H9 (cell line): ENCODE results near the gene KSR1. TPM values are rescaled to one million over a fixed set of nuclear protein-coding genes. Genes with fewer than 3 reads are reported as not detected.

ENCODE experiments used
- DNase-seq: peaks from one replicate; pipeline ENCODE4 v3.0.0-alpha.2; 2017
- H2AFZ ChIP-seq: one replicate; pipeline ENCODE4 v1.6.1; 2013; ENCODE audit warnings: mild to moderate bottlenecking, low read length, control low read depth, moderate library complexity
- H2AK5ac ChIP-seq: 2 replicates; pipeline ENCODE4 v1.6.1; 2013; ENCODE audit warnings: low read length, control low read depth, mixed read lengths; ENCODE audit not compliant: insufficient read length
- H2BK120ac ChIP-seq: one replicate; pipeline ENCODE4 v1.6.1; 2013; ENCODE audit warnings: low read depth, mild to moderate bottlenecking, low read length, control low read depth, inconsistent platforms; ENCODE audit not compliant: poor library complexity, severe bottlenecking
- H2BK12ac ChIP-seq: 2 replicates; pipeline ENCODE4 v1.6.1; 2013; ENCODE audit warnings: low read length, control low read depth, mixed read lengths, low read depth; ENCODE audit not compliant: insufficient read length
- H2BK15ac ChIP-seq: 2 replicates; pipeline ENCODE4 v1.6.1; 2013; ENCODE audit warnings: low read depth, low read length, control low read depth
- H2BK20ac ChIP-seq: one replicate; pipeline ENCODE4 v1.6.1; 2013; ENCODE audit warnings: low read depth, mild to moderate bottlenecking, low read length, control low read depth, inconsistent platforms; ENCODE audit not compliant: poor library complexity, severe bottlenecking
- H2BK5ac ChIP-seq: 2 replicates; pipeline ENCODE4 v1.6.1; 2013; ENCODE audit warnings: low read length, control low read depth, mixed read lengths; ENCODE audit not compliant: insufficient read length
- H3K14ac ChIP-seq: 2 replicates; pipeline ENCODE4 v1.6.1; 2013; ENCODE audit warnings: low read length, control low read depth; ENCODE audit not compliant: insufficient read depth
- H3K18ac ChIP-seq: 2 replicates; pipeline ENCODE4 v1.6.1; 2013; ENCODE audit warnings: low read depth, mild to moderate bottlenecking, mixed read lengths, low read length, control low read depth; ENCODE audit not compliant: insufficient read length
- H3K23ac ChIP-seq: 2 replicates; pipeline ENCODE4 v1.6.1; 2013; ENCODE audit warnings: low read length, control low read depth, mixed read lengths, low read depth; ENCODE audit not compliant: insufficient read length
- H3K23me2 ChIP-seq: 2 replicates; pipeline ENCODE4 v1.6.1; 2013; ENCODE audit warnings: low read depth, mild to moderate bottlenecking, mixed read lengths, low read length, control low read depth; ENCODE audit not compliant: insufficient read length, poor library complexity, severe bottlenecking
- H3K27ac ChIP-seq: 2 replicates; pipeline ENCODE4 v1.5.1; 2013; ENCODE audit warnings: low read length, control low read depth, mixed read lengths, low read depth; ENCODE audit not compliant: insufficient read length
- H3K27me3 ChIP-seq: 2 replicates; pipeline ENCODE4 v1.6.1; 2013; ENCODE audit warnings: low read length, control low read depth, inconsistent platforms; ENCODE audit not compliant: insufficient read depth
- H3K4ac ChIP-seq: 2 replicates; pipeline ENCODE4 v1.6.1; 2013; ENCODE audit warnings: low read depth, mild to moderate bottlenecking, control low read depth, inconsistent platforms, low read length, moderate library complexity
- H3K4me1 ChIP-seq: 2 replicates; pipeline ENCODE4 v1.6.1; 2013; ENCODE audit warnings: low read length, control low read depth, inconsistent platforms; ENCODE audit not compliant: insufficient read depth
- H3K4me2 ChIP-seq: 2 replicates; pipeline ENCODE4 v1.6.1; 2013; ENCODE audit warnings: low read length, control low read depth, mixed read lengths; ENCODE audit not compliant: insufficient read length, insufficient read depth
- H3K56ac ChIP-seq: 2 replicates; pipeline ENCODE4 v1.6.1; 2013; ENCODE audit warnings: low read depth, mild to moderate bottlenecking, mixed read lengths, low read length, control low read depth; ENCODE audit not compliant: insufficient read length
- H3K79me1 ChIP-seq: 2 replicates; pipeline ENCODE4 v1.6.1; 2013; ENCODE audit warnings: low read depth, mild to moderate bottlenecking, moderate library complexity, low read length, control low read depth, inconsistent platforms; ENCODE audit not compliant: insufficient read depth, poor library complexity, severe bottlenecking
- H3K79me2 ChIP-seq: 2 replicates; pipeline ENCODE4 v1.6.1; 2013; ENCODE audit warnings: low read length, control low read depth, inconsistent platforms; ENCODE audit not compliant: insufficient read depth
- H3K9ac ChIP-seq: 2 replicates; pipeline ENCODE4 v1.6.1; 2013; ENCODE audit warnings: low read length, control low read depth, mixed read lengths; ENCODE audit not compliant: insufficient read length; ENCODE audit errors: extremely low read depth
- H3K9me3 ChIP-seq: one replicate; pipeline ENCODE4 v1.6.1; 2013; ENCODE audit warnings: low read depth, low read length, inconsistent platforms; ENCODE audit not compliant: control insufficient read depth
- H3T11ph ChIP-seq: one replicate; pipeline ENCODE4 v1.6.1; 2013; ENCODE audit warnings: mild to moderate bottlenecking, low read length, control low read depth, inconsistent platforms
- H4K20me1 ChIP-seq: one replicate; pipeline ENCODE4 v1.6.1; 2013; ENCODE audit not compliant: control insufficient read depth, insufficient read length, insufficient read depth
- H4K5ac ChIP-seq: 2 replicates; pipeline ENCODE4 v1.6.1; 2013; ENCODE audit warnings: low read depth, mild to moderate bottlenecking, mixed read lengths, low read length, control low read depth; ENCODE audit not compliant: insufficient read length
- H4K8ac ChIP-seq: replicated peaks from 2 replicates; pipeline ENCODE4 v1.6.1; 2013; ENCODE audit warnings: low read length, control low read depth, mixed read lengths, low read depth; ENCODE audit not compliant: insufficient read length
- H4K91ac ChIP-seq: 2 replicates; pipeline ENCODE4 v1.6.1; 2013; ENCODE audit warnings: low read depth, mild to moderate bottlenecking, moderate library complexity, mixed read lengths, low read length, control low read depth; ENCODE audit not compliant: insufficient read length
- H3K27ac Mint-ChIP-seq, 3 experiments: 2 replicates in 2 of 3; 3 replicates in 1 of 3; pipeline ENCODE4 v1.8.0; 2020 to 2021; ENCODE audit warnings: mixed read lengths in 3 of 3, mild to moderate bottlenecking in 1 of 3, moderate library complexity in 1 of 3
- H3K27me3 Mint-ChIP-seq: 2 replicates; pipeline ENCODE4 v1.8.0; 2021; ENCODE audit warnings: low read depth, mild to moderate bottlenecking, moderate library complexity, mixed read lengths
- H3K36me3 Mint-ChIP-seq, 3 experiments: 2 replicates in 2 of 3; 3 replicates in 1 of 3; pipeline ENCODE4 v1.8.0; 2020 to 2021; ENCODE audit warnings: low read depth in 3 of 3, mixed read lengths in 3 of 3; ENCODE audit not compliant: insufficient read depth in 1 of 3
- H3K4me1 Mint-ChIP-seq, 2 experiments: 2 replicates each; pipeline ENCODE4 v1.8.0; 2020; ENCODE audit warnings: mixed read lengths in 2 of 2
- H3K4me3 Mint-ChIP-seq, 2 experiments: 2 replicates in 1 of 2; 3 replicates in 1 of 2; pipeline ENCODE4 v1.8.0; 2020 to 2021; ENCODE audit warnings: mild to moderate bottlenecking in 2 of 2, mixed read lengths in 2 of 2, moderate library complexity in 1 of 2
- H3K9me3 Mint-ChIP-seq, 2 experiments: 2 replicates in 1 of 2; 3 replicates in 1 of 2; pipeline ENCODE4 v1.8.0; 2020; ENCODE audit warnings: mild to moderate bottlenecking in 2 of 2, mixed read lengths in 2 of 2, moderate library complexity in 1 of 2
- WGBS: extraction: QIAGEN DNeasy Blood & Tissue Kit; methylation state at CpG from one replicate; pipeline ENCODE4 v1.1.7; 2013; ENCODE audit warnings: missing lambda C conversion rate, low lambda C conversion rate, mixed read lengths; ENCODE audit not compliant: insufficient read length; ENCODE audit errors: extremely low coverage; 5-methylcytosine and 5-hydroxymethylcytosine counted together
- total RNA-seq: library from RNA; stranded (reverse); gene quantifications from 2 replicates; pipeline ENCODE4 v1.2.1, GENCODE V29; 2021
- TF ChIP-seq, protein P1 (sequence below): fragments of 200-600 bp; sonication (generic); conservative IDR thresholded peaks from 3 replicates; pipeline ENCODE4 v1.8.0; 2021; ENCODE audit warnings: antibody characterized with exemption, mild to moderate bottlenecking

Gene KSR1
- total RNA-seq, 1 experiment from 2014 or later = 44.9 TPM

DNA sequence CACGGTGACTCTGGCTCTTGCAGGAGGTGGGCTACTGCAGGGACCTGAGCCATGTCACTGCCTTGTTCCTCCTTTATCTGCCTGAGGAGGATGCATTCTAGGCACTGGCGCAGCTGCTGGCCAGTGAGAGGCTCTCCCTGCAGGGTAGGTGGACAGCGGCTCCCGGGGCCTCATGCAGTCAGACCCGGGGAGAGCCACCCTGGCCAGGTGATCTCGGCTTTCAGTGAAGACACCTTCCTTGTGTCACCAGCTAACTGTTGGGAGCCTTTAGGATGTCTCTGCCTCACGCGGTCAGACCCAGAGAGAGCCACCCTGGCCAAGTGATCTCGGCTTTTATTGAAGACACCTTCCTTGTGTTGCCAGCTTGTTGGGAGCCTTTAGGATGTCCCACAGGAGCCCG, 31.7 kb upstream of the KSR1 start:
- no peaks in the 10 kb centered on the region for H3K23me2 ChIP-seq
- H3K27ac Mint-ChIP-seq = no peak overlapping the region
- H3K27me3 ChIP-seq = no peaks in the 10 kb centered on the region
- no peak overlapping the region for H2BK5ac ChIP-seq
- H2BK20ac ChIP-seq = no peak overlapping the region
- no peak overlapping the region for H2BK120ac ChIP-seq
- H3K36me3 Mint-ChIP-seq = no peaks in the 10 kb centered on the region; a peak in 1 of 7 replicates
- H4K5ac ChIP-seq = no peak overlapping the region
- H3K9me3 Mint-ChIP-seq = peaks cover 0 to 5% of the 10 kb centered on the region in 2 experiments; a peak in 4 of 5 replicates
- no peaks in the 10 kb centered on the region for H3K4me1 Mint-ChIP-seq
- H3K79me2 ChIP-seq = no peaks in the 10 kb centered on the region
- TF ChIP-seq, protein P1, sequence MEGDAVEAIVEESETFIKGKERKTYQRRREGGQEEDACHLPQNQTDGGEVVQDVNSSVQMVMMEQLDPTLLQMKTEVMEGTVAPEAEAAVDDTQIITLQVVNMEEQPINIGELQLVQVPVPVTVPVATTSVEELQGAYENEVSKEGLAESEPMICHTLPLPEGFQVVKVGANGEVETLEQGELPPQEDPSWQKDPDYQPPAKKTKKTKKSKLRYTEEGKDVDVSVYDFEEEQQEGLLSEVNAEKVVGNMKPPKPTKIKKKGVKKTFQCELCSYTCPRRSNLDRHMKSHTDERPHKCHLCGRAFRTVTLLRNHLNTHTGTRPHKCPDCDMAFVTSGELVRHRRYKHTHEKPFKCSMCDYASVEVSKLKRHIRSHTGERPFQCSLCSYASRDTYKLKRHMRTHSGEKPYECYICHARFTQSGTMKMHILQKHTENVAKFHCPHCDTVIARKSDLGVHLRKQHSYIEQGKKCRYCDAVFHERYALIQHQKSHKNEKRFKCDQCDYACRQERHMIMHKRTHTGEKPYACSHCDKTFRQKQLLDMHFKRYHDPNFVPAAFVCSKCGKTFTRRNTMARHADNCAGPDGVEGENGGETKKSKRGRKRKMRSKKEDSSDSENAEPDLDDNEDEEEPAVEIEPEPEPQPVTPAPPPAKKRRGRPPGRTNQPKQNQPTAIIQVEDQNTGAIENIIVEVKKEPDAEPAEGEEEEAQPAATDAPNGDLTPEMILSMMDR = no peak
- no peaks in the 10 kb centered on the region for H3K79me1 ChIP-seq
- no peaks in the 10 kb centered on the region for H3K9me3 ChIP-seq
- H3K56ac ChIP-seq = no peak overlapping the region
- H3K4me1 ChIP-seq = no peaks in the 10 kb centered on the region
- no peak overlapping the region for H2AK5ac ChIP-seq
- H2AFZ ChIP-seq = no peak overlapping the region
- no peak overlapping the region for H3K23ac ChIP-seq
- no peak overlapping the region for H4K91ac ChIP-seq
- no peak overlapping the region for H3K4me3 Mint-ChIP-seq
- H3K4ac ChIP-seq = no peak overlapping the region
- H4K8ac ChIP-seq = no peak overlapping the region
- no peak overlapping the region for H3K14ac ChIP-seq
- no CpG with 5 or more reads among the region's 10 CpGs for WGBS
- no peak overlapping the region for H2BK12ac ChIP-seq
- H3K18ac ChIP-seq = no peak overlapping the region
- peaks cover 3% of the 10 kb centered on the region; the same call in 1 of the 2 replicates for H3K27me3 Mint-ChIP-seq
- no peak overlapping the region for H3K4me2 ChIP-seq
- no peak for DNase-seq
- H2BK15ac ChIP-seq = no peak overlapping the region
- no peak overlapping the region for H3K9ac ChIP-seq
- no peaks in the 10 kb centered on the region for H4K20me1 ChIP-seq
- H3T11ph ChIP-seq = no peak overlapping the region
- H3K27ac ChIP-seq = no peak overlapping the region
